Measurements from ENCODE around the gene ECSIT.
"Not testable (repeated sequence)": the region's sequence is repeated elsewhere in the genome, so short reads cannot be mapped to it uniquely, and the experiment has no call there.

ECSIT gene

DNA sequence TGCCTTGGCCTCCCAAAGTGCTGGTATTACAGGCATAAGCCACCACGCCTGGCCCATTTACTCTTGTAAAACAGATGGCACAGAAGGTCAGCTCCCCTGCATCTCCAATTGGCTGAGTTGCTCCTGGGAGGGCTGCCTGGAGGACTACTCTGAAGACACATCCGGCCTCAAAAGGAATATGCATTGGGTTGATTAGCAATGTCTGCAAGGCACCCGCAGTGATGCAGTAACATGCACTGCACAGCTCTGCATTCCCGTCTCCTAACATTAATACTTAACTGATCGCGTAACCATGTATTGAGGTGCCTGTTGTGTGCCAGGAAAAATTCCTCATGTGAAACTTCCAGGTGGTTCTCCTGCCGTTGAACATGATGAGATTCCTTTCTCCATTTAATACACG is 53.1 kb downstream of the ECSIT start:
- no peak for DNase-seq

DNA sequence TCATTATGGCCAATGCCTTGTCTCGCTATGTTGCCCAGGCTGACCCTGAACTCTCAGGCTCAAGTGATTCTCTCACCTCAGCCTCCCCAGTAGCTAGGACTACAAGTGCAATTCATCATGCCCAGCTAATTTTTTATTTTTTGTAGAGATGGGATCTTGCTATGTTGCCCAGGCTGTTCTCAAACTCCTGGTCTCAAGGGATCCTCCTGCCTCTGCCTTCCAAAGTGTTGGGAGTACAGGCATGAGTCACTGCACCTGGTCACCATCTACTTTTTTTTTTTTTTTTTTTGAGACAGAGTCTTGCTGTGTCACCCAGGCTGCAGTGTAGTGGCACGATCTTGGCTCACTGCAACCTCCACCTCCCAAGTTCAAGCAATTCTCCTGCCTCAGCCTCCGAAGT is 53.6 kb downstream of the ECSIT start:
- not testable (repeated sequence) for DNase-seq

DNA sequence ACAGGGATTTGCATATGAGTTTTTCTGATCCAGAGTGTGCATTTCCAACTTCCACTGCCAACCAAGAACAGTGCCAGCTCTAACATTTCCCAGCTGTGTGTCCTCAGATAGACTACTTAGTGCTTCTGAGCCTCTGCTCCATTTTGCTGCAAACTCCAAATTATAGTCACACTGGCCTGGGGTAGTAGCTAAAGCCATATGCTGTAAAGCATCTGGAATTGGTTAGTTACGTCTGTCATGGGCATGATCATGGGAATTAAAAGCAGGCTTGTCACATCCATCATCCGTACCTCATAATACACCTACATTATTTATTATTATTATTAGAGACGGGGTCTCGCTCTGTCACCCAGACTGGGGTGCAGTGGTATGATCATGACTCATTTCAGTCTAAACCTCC is 55.2 kb downstream of the ECSIT start:
- no peak for DNase-seq

DNA sequence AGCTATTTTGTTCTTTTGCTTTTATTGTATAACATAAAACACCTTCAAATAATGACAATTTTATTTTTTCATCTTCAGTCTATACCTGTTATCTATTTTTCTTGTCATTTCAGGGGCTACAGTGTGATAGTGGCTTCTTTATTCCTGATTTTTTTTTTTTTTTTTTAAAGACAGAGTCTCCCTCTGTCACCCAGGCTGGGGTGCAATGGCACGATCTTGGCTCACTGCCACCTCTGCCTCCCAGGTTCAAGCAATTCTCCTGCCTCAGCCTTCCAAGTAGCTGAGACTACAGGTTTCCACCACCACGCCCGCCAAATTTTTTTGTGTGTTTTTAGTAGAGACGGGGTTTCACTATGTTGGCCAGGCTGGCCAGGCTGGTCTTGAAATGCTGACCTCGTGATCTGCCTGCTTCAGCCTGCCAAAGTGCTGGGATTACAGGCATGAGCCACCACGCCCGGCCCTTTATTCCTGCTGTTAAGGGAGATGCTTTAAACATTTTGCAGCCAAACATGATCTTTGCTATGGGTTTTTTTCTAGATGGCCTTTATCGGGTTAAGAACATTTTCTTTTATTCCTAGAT is 60.6 kb downstream of the ECSIT start:
- not testable (repeated sequence) for DNase-seq

DNA sequence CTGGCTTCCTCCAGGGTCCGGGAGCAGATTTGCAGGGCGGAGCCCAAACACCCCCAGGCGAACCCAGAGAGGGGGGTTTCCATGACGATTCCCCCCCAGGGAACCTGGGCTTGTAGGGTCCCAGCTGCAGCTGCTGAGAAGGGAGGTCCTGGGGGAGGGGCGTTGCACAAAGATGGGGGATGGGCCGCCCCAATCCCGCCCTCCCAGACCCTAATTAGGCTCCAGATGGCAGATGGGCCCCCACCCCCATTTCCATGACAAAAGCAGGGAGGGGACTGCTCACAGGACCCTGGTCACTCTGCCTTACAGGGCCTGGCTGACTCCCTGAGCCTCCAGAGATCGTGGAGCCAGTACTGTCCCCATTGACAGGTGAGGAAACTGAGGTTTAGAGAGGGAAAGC is 63.3 kb downstream of the ECSIT start:
- DNase-seq = no peak

DNA sequence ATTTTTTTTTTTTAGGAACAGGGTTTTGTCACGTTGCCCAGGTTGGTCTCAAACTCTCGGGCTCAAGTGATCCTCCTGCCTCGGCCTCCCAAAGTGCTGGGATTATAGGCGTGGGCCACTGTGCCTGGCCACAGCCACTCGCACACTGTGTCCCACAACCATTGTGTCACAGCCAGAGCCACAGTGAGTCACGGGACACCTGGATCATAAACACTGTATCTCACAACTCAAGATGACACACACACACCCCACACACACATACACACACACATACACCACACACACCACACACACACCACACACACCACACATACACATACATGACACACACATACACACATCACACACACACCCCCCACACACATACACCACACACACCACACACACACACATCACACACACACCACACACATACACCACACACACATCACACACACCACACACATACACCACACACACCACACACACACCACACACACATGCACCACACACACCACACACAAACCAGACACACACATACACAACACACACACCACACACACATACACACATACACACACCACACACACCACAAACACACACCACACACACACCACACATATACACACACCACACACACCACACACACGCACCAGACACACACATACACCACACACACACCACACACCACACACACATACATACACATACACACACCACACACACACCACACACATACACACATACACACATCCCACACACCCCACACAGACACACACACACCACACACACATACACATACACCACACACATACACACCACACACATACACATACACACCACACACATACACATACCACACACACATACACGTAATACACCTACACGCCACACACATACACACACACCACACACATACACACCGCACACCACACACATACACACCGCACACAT is 64.3 kb downstream of the ECSIT start:
- DNase-seq = no peak

DNA sequence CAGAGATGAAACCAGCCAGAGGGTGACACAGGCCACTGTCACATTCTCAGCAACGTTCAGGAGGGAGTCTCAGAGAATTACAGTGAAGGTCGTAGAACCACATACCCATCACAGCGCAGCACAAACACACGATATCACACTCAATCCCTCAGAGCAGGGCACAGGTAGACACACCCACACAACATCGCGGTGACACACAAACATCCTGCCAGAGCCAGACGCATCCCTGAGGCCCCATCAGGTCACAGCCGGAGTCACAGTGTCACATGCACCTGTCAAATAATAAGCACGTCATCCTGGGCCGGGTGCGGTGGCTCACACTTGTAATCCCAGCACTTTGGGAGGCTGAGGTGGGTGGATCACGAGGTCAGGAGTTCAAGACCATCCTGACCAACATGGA is 65.5 kb downstream of the ECSIT start:
- no peak for DNase-seq

DNA sequence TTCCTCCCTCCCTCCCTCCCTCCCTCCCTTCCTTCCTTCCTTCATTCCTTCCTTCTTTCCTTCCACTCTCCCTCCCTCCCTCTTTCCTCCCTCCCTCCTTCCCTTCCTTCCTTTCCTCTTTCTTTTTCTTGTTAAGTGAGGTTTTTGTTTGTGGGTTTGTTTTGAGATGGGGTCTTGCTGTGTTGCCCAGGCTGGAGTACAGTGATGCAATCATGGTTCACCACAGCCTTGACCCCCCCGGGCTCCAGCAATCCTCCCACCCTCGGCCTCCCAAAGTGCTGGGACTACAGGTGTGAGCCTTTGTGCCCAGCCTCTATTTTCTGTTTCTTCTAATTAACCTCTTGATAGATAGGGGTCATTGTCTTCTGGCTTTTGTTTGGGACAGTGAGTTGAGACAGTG is 67.5 kb downstream of the ECSIT start:
- DNase-seq = no peak

DNA sequence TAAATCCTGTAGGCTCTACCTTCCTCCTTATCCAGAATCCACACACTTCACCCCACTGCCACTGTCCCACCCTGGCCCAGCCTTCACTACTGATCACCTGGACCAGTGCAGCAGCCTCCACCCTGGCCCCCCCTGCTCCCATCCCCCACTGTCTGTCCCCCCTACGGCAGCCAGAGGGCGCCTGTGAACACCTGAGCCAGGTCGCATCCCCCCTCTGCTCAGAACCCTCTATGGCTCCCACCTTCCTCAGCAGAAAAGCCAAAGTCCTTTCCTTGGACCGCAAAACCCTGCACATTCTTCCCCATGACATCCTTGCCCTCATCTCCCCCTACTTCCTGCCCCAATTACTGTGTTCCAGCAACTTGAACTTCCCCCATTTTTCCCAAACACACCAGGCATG is 68.7 kb downstream of the ECSIT start:
- DNase-seq = no peak

DNA sequence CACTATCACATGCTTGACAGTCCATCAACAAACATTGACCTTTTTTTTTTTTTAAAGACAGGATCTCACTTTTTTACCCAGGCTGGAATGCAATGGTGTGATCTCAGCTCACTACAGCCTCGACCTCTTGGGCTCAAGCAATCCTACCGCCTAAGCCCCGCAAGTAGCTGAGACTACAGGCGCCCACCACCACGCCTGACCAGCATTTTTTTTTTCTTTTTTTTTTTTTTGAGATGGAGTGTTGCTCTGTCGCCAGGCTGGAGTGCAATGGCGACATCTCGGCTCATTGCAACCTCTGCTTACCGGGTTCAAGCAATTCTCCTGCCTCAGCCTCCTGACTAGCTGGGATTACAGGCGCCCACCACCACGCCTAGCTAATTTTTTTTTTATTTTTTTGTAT is 70.0 kb downstream of the ECSIT start:
- not testable (repeated sequence) for DNase-seq

DNA sequence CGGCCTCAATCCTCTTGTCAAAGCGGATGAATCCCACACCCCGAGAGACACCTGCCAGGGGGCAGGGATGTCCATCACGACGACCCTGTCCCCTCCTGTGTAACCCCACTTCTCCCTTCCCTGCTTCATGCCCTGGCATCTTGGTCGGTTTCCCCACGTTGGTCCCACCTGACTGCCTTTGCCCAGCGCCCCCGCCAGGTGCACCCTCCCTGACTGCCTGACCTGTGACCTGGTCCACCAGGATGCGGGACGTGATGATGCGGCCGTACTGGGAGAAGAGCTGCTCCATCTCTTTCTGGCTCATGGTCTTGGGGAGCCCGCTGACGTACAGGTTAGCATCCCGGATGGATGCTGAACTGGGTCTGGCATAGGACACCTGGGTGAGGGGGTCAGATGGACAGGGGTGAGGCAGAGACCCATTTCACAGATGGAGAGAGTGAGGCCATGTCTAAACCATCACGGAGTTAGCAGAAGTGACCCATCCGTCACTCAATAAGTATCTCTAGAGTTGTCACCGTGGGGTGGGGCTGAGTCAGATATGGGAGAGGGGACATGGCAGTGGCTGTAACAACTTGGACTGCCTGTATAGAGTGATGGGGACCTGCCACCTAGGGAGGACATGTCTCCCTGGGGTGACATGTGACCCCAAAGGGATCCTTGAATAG is 70.6 kb downstream of the ECSIT start:
- DNase-seq = no peak

DNA sequence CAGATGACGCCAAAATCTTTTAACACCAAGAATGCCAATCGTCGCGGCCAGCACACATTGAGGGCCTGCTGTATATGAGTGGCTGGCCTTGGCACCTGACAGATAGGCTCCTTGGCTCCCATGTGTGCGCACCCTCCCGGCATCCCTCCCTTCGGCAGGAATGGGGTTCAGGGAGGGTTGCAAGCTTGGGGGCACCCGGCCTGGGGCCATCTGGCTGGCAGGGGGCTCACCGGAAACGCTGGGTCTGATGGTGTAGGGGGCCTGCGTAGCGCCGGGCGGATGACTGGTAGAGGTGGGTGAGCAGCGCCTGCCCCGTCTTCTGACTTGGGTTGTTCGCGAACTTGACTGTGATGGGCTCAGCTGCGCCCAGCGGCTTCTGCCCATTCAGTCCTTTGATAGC is 71.1 kb downstream of the ECSIT start:
- no peak for DNase-seq

DNA sequence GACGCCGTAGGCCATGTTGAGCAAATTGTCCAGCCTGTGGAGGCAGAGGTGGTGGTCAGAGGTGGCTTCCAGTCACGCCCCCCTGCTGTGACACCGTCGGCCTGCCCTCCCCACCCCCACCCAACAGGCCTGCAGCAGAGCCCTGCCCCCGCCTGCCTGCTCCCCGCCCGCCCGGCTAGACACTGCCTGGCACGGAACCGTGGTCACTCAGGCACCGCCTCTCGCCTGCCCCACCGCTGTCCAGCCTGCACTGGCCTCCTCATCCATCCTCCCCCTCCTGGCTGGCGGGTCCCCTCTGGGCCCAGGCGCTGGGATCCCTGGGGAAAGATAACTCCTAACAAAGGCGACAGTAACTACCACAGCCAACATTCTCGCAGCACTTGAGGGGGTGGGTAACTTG is 71.8 kb downstream of the ECSIT start:
- no peak for DNase-seq

DNA sequence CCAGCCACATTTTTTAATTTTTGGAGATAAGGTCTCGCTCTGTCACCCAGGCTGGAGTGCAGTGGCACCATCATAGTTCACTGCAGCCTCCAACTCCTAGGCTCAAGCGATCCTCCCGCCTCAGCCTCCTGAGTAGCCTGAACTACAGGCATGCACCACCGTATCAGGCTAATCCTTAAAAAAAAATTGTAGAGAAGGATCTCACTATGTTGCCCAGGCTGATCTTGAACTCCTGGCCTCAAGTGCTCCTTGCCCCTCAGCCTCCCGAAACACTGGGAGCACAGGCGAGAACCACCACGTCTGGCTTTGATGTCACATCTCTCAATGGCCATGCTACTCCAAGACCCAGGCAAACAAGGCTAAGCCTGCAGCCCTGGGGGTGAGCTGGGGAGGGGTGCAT is 72.3 kb downstream of the ECSIT start:
- DNase-seq = no peak
